HG03342 (cell line): Measurements from ENCODE around the gene GRM2.

Source experiments
- ATAC-seq: cut with Tn5 transposase; IDR thresholded peaks from one replicate; pipeline ENCODE4 v1.9.1; 2021; ENCODE audit warnings: mild to moderate bottlenecking, moderate library complexity; ENCODE audit not compliant: unreplicated experiment

GRM2 gene

GRCh38 chr3:51680196-51680595, 26.7 kb upstream of the GRM2 start:
- no peak for ATAC-seq

GRCh38 chr3:51680663-51681230, 26.1 kb upstream of the GRM2 start:
- no peak for ATAC-seq

- ATAC-seq: no peak
Observed at GRCh38 chr3:51681453-51681852, 25.4 kb upstream of the GRM2 start.

- peak; percentile 83 for ATAC-seq
Observed at GRCh38 chr3:51682079-51682478, 24.8 kb upstream of the GRM2 start.

GRCh38 chr3:51682526-51682925, 24.3 kb upstream of the GRM2 start:
- ATAC-seq: no peak

GRCh38 chr3:51683566-51683965, 23.3 kb upstream of the GRM2 start:
- ATAC-seq: no peak

- no peak for ATAC-seq
Observed at GRCh38 chr3:51684971-51685751, 21.7 kb upstream of the GRM2 start.

- ATAC-seq: no peak
Observed at GRCh38 chr3:51686056-51686455, 20.8 kb upstream of the GRM2 start.

- ATAC-seq: peak; percentile 49
Observed at GRCh38 chr3:51686512-51687215, 20.2 kb upstream of the GRM2 start.

GRCh38 chr3:51687431-51688205, 19.2 kb upstream of the GRM2 start:
- ATAC-seq: no peak

GRCh38 chr3:51688206-51688600, 18.7 kb upstream of the GRM2 start:
- no peak for ATAC-seq

GRCh38 chr3:51691021-51691420, 15.8 kb upstream of the GRM2 start:
- ATAC-seq: no peak

- ATAC-seq: no peak
Observed at GRCh38 chr3:51691949-51692348, 14.9 kb upstream of the GRM2 start.

- no peak for ATAC-seq
Observed at GRCh38 chr3:51692980-51693395, 13.9 kb upstream of the GRM2 start.

GRCh38 chr3:51696954-51697353, 9.9 kb upstream of the GRM2 start:
- no peak for ATAC-seq

GRCh38 chr3:51698209-51698608, 8.7 kb upstream of the GRM2 start:
- no peak for ATAC-seq

- no peak for ATAC-seq
Observed at GRCh38 chr3:51700403-51700802, 6.5 kb upstream of the GRM2 start.

GRCh38 chr3:51702156-51702555, 4.7 kb upstream of the GRM2 start:
- no peak for ATAC-seq

- no peak for ATAC-seq
Observed at GRCh38 chr3:51703068-51703760, 3.7 kb upstream of the GRM2 start.

GRCh38 chr3:51703761-51704510, 2.9 kb upstream of the GRM2 start:
- ATAC-seq: no peak
